H9 (cell line): ENCODE results near the gene CTNNBL1. TPM values are rescaled to one million over a fixed set of nuclear protein-coding genes. Genes with fewer than 3 reads are reported as not detected.
A peak's percentile ranks its signal among the peaks of the same experiment; 100 is the strongest.
"Not testable (repeated sequence)": the region's sequence is repeated elsewhere in the genome, so short reads cannot be mapped to it uniquely, and the experiment has no call there.

Experiments
- DNase-seq: peaks from one replicate; pipeline ENCODE4 v3.0.0-alpha.2; 2017
- H2AFZ ChIP-seq: one replicate; pipeline ENCODE4 v1.6.1; 2013; ENCODE audit warnings: mild to moderate bottlenecking, low read length, control low read depth, moderate library complexity
- H2AK5ac ChIP-seq: 2 replicates; pipeline ENCODE4 v1.6.1; 2013; ENCODE audit warnings: low read length, control low read depth, mixed read lengths; ENCODE audit not compliant: insufficient read length
- H2BK120ac ChIP-seq: one replicate; pipeline ENCODE4 v1.6.1; 2013; ENCODE audit warnings: low read depth, mild to moderate bottlenecking, low read length, control low read depth, inconsistent platforms; ENCODE audit not compliant: poor library complexity, severe bottlenecking
- H2BK12ac ChIP-seq: 2 replicates; pipeline ENCODE4 v1.6.1; 2013; ENCODE audit warnings: low read length, control low read depth, mixed read lengths, low read depth; ENCODE audit not compliant: insufficient read length
- H2BK15ac ChIP-seq: 2 replicates; pipeline ENCODE4 v1.6.1; 2013; ENCODE audit warnings: low read depth, low read length, control low read depth
- H2BK20ac ChIP-seq: one replicate; pipeline ENCODE4 v1.6.1; 2013; ENCODE audit warnings: low read depth, mild to moderate bottlenecking, low read length, control low read depth, inconsistent platforms; ENCODE audit not compliant: poor library complexity, severe bottlenecking
- H2BK5ac ChIP-seq: 2 replicates; pipeline ENCODE4 v1.6.1; 2013; ENCODE audit warnings: low read length, control low read depth, mixed read lengths; ENCODE audit not compliant: insufficient read length
- H3K14ac ChIP-seq: 2 replicates; pipeline ENCODE4 v1.6.1; 2013; ENCODE audit warnings: low read length, control low read depth; ENCODE audit not compliant: insufficient read depth
- H3K18ac ChIP-seq: 2 replicates; pipeline ENCODE4 v1.6.1; 2013; ENCODE audit warnings: low read depth, mild to moderate bottlenecking, mixed read lengths, low read length, control low read depth; ENCODE audit not compliant: insufficient read length
- H3K23ac ChIP-seq: 2 replicates; pipeline ENCODE4 v1.6.1; 2013; ENCODE audit warnings: low read length, control low read depth, mixed read lengths, low read depth; ENCODE audit not compliant: insufficient read length
- H3K23me2 ChIP-seq: 2 replicates; pipeline ENCODE4 v1.6.1; 2013; ENCODE audit warnings: low read depth, mild to moderate bottlenecking, mixed read lengths, low read length, control low read depth; ENCODE audit not compliant: insufficient read length, poor library complexity, severe bottlenecking
- H3K27ac ChIP-seq: 2 replicates; pipeline ENCODE4 v1.5.1; 2013; ENCODE audit warnings: low read length, control low read depth, mixed read lengths, low read depth; ENCODE audit not compliant: insufficient read length
- H3K27me3 ChIP-seq: 2 replicates; pipeline ENCODE4 v1.6.1; 2013; ENCODE audit warnings: low read length, control low read depth, inconsistent platforms; ENCODE audit not compliant: insufficient read depth
- H3K4ac ChIP-seq: 2 replicates; pipeline ENCODE4 v1.6.1; 2013; ENCODE audit warnings: low read depth, mild to moderate bottlenecking, control low read depth, inconsistent platforms, low read length, moderate library complexity
- H3K4me1 ChIP-seq: 2 replicates; pipeline ENCODE4 v1.6.1; 2013; ENCODE audit warnings: low read length, control low read depth, inconsistent platforms; ENCODE audit not compliant: insufficient read depth
- H3K4me2 ChIP-seq: 2 replicates; pipeline ENCODE4 v1.6.1; 2013; ENCODE audit warnings: low read length, control low read depth, mixed read lengths; ENCODE audit not compliant: insufficient read length, insufficient read depth
- H3K56ac ChIP-seq: 2 replicates; pipeline ENCODE4 v1.6.1; 2013; ENCODE audit warnings: low read depth, mild to moderate bottlenecking, mixed read lengths, low read length, control low read depth; ENCODE audit not compliant: insufficient read length
- H3K79me1 ChIP-seq: 2 replicates; pipeline ENCODE4 v1.6.1; 2013; ENCODE audit warnings: low read depth, mild to moderate bottlenecking, moderate library complexity, low read length, control low read depth, inconsistent platforms; ENCODE audit not compliant: insufficient read depth, poor library complexity, severe bottlenecking
- H3K79me2 ChIP-seq: 2 replicates; pipeline ENCODE4 v1.6.1; 2013; ENCODE audit warnings: low read length, control low read depth, inconsistent platforms; ENCODE audit not compliant: insufficient read depth
- H3K9ac ChIP-seq: 2 replicates; pipeline ENCODE4 v1.6.1; 2013; ENCODE audit warnings: low read length, control low read depth, mixed read lengths; ENCODE audit not compliant: insufficient read length; ENCODE audit errors: extremely low read depth
- H3K9me3 ChIP-seq: one replicate; pipeline ENCODE4 v1.6.1; 2013; ENCODE audit warnings: low read depth, low read length, inconsistent platforms; ENCODE audit not compliant: control insufficient read depth
- H3T11ph ChIP-seq: one replicate; pipeline ENCODE4 v1.6.1; 2013; ENCODE audit warnings: mild to moderate bottlenecking, low read length, control low read depth, inconsistent platforms
- H4K20me1 ChIP-seq: one replicate; pipeline ENCODE4 v1.6.1; 2013; ENCODE audit not compliant: control insufficient read depth, insufficient read length, insufficient read depth
- H4K5ac ChIP-seq: 2 replicates; pipeline ENCODE4 v1.6.1; 2013; ENCODE audit warnings: low read depth, mild to moderate bottlenecking, mixed read lengths, low read length, control low read depth; ENCODE audit not compliant: insufficient read length
- H4K8ac ChIP-seq: replicated peaks from 2 replicates; pipeline ENCODE4 v1.6.1; 2013; ENCODE audit warnings: low read length, control low read depth, mixed read lengths, low read depth; ENCODE audit not compliant: insufficient read length
- H4K91ac ChIP-seq: 2 replicates; pipeline ENCODE4 v1.6.1; 2013; ENCODE audit warnings: low read depth, mild to moderate bottlenecking, moderate library complexity, mixed read lengths, low read length, control low read depth; ENCODE audit not compliant: insufficient read length
- H3K27ac Mint-ChIP-seq, 3 experiments: 2 replicates in 2 of 3; 3 replicates in 1 of 3; pipeline ENCODE4 v1.8.0; 2020 to 2021; ENCODE audit warnings: mixed read lengths in 3 of 3, mild to moderate bottlenecking in 1 of 3, moderate library complexity in 1 of 3
- H3K27me3 Mint-ChIP-seq: 2 replicates; pipeline ENCODE4 v1.8.0; 2021; ENCODE audit warnings: low read depth, mild to moderate bottlenecking, moderate library complexity, mixed read lengths
- H3K36me3 Mint-ChIP-seq, 3 experiments: 2 replicates in 2 of 3; 3 replicates in 1 of 3; pipeline ENCODE4 v1.8.0; 2020 to 2021; ENCODE audit warnings: low read depth in 3 of 3, mixed read lengths in 3 of 3; ENCODE audit not compliant: insufficient read depth in 1 of 3
- H3K4me1 Mint-ChIP-seq, 2 experiments: 2 replicates each; pipeline ENCODE4 v1.8.0; 2020; ENCODE audit warnings: mixed read lengths in 2 of 2
- H3K4me3 Mint-ChIP-seq, 2 experiments: 2 replicates in 1 of 2; 3 replicates in 1 of 2; pipeline ENCODE4 v1.8.0; 2020 to 2021; ENCODE audit warnings: mild to moderate bottlenecking in 2 of 2, mixed read lengths in 2 of 2, moderate library complexity in 1 of 2
- H3K9me3 Mint-ChIP-seq, 2 experiments: 2 replicates in 1 of 2; 3 replicates in 1 of 2; pipeline ENCODE4 v1.8.0; 2020; ENCODE audit warnings: mild to moderate bottlenecking in 2 of 2, mixed read lengths in 2 of 2, moderate library complexity in 1 of 2
- CTCF ChIP-seq: fragments of 200-600 bp; sonication (generic); conservative IDR thresholded peaks from 3 replicates; pipeline ENCODE4 v1.8.0; 2021; ENCODE audit warnings: antibody characterized with exemption, mild to moderate bottlenecking
- WGBS: extraction: QIAGEN DNeasy Blood & Tissue Kit; methylation state at CpG from one replicate; pipeline ENCODE4 v1.1.7; 2013; ENCODE audit warnings: missing lambda C conversion rate, low lambda C conversion rate, mixed read lengths; ENCODE audit not compliant: insufficient read length; ENCODE audit errors: extremely low coverage; 5-methylcytosine and 5-hydroxymethylcytosine counted together
- total RNA-seq: library from RNA; stranded (reverse); gene quantifications from 2 replicates; pipeline ENCODE4 v1.2.1, GENCODE V29; 2021

CTNNBL1 gene
- total RNA-seq, 1 experiment from 2014 or later = 67.2 TPM

GRCh38 chr20:37681384-37682112, 12.3 kb upstream of the CTNNBL1 start:
- WGBS = no CpG with 5 or more reads among the region's 10 CpGs
- no peaks in the 10 kb centered on the region for H3K79me2 ChIP-seq
- no peak overlapping the region for H3K4me2 ChIP-seq
- no peaks in the 10 kb centered on the region for H3K79me1 ChIP-seq
- no peak overlapping the region for H3K4ac ChIP-seq
- Mint-ChIP-seq H3K4me1 (peaks cover 0 to 7% of the 10 kb centered on the region in 2 experiments; a peak in 3 of 4 replicates), H3K4me3 (no peak overlapping the region), H3K27ac (no peak overlapping the region), H3K36me3 (no peaks in the 10 kb centered on the region), H3K27me3 (peaks cover 16% of the 10 kb centered on the region), H3K9me3 (no peaks in the 10 kb centered on the region)
- no peaks in the 10 kb centered on the region for H3K4me1 ChIP-seq
- no peak overlapping the region for H2BK12ac ChIP-seq
- H3K9ac ChIP-seq = no peak overlapping the region
- H2BK15ac ChIP-seq = no peak overlapping the region
- H3K18ac ChIP-seq = no peak overlapping the region
- no peak overlapping the region for H3K14ac ChIP-seq
- no peak overlapping the region for H3K56ac ChIP-seq
- H2BK120ac ChIP-seq = no peak overlapping the region
- no peaks in the 10 kb centered on the region for H4K20me1 ChIP-seq
- H3K27ac ChIP-seq = no peak overlapping the region
- no peak overlapping the region for H2BK5ac ChIP-seq
- H4K8ac ChIP-seq = no peak overlapping the region
- H2BK20ac ChIP-seq = no peak overlapping the region
- H3K23me2 ChIP-seq = no peaks in the 10 kb centered on the region
- no peak overlapping the region for H4K91ac ChIP-seq
- no peaks in the 10 kb centered on the region for H3K27me3 ChIP-seq
- no peak for TF ChIP-seq CTCF
- DNase-seq = peak; percentile 37
- no peak overlapping the region for H3T11ph ChIP-seq
- H3K9me3 ChIP-seq = no peaks in the 10 kb centered on the region
- no peak overlapping the region for H3K23ac ChIP-seq
- no peak overlapping the region for H4K5ac ChIP-seq
- H2AFZ ChIP-seq = no peak overlapping the region
- H2AK5ac ChIP-seq = no peak overlapping the region

- H3K36me3 Mint-ChIP-seq = not testable (repeated sequence)
Measured at GRCh38 chr20:37683146-37683545, 10.7 kb upstream of the CTNNBL1 start.

More at GRCh38 chr20:37683146-37683545, 10.7 kb upstream of the CTNNBL1 start:
- not testable (repeated sequence) for H3K27ac Mint-ChIP-seq, H3K23me2 ChIP-seq, H3K56ac ChIP-seq, H4K91ac ChIP-seq, H3K4ac ChIP-seq, H4K8ac ChIP-seq, H3T11ph ChIP-seq, H3K14ac ChIP-seq, H2AK5ac ChIP-seq, H3K4me2 ChIP-seq, H2BK20ac ChIP-seq, H4K5ac ChIP-seq, H4K20me1 ChIP-seq, H2BK15ac ChIP-seq, H3K4me1 Mint-ChIP-seq, H2BK12ac ChIP-seq, H3K9me3 Mint-ChIP-seq, H3K79me2 ChIP-seq, H3K79me1 ChIP-seq, H3K9me3 ChIP-seq, H3K27ac ChIP-seq, H3K27me3 ChIP-seq, H2BK5ac ChIP-seq, H2BK120ac ChIP-seq, H3K23ac ChIP-seq, DNase-seq, H3K4me3 Mint-ChIP-seq, H2AFZ ChIP-seq, H3K4me1 ChIP-seq, H3K9ac ChIP-seq, H3K18ac ChIP-seq
- peaks cover 22% of the 10 kb centered on the region for H3K27me3 Mint-ChIP-seq
- no CpG with 5 or more reads among the region's 9 CpGs for WGBS
